ENCODE data around the gene ABLIM1.

Gene ABLIM1

GRCh38 chr10:114515298-114515914 lies 142.7 kb downstream of the ABLIM1 start:
- no peak for DNase-seq

- no peak for DNase-seq
These were observed 144.7 kb downstream of the ABLIM1 start for GRCh38 chr10:114513381-114513792.

- DNase-seq = no peak
These were observed 146.2 kb downstream of the ABLIM1 start for GRCh38 chr10:114511881-114512280.

DNA sequence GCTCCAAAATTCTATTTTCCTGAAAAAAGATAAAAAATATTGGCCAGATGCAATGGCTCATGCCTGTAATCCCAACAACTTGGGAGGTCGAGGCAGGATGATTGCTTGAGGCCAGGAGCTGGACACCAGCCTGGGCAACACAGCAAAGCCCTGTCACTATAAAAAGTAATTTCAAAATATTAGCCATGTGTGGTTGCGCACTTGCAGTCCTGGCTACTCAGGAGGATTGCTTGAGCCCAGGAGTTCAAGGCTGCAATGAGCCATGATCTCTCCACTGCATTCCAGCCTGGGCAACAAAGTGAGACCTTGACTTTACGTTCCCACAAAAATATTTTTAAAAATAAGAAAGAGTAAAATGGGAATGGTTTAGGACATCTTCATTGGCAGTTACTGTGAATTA lies 149.7 kb downstream of the ABLIM1 start:
- DNase-seq = no peak

- DNase-seq = no peak
These were observed 150.6 kb downstream of the ABLIM1 start for GRCh38 chr10:114507449-114507848.

DNA sequence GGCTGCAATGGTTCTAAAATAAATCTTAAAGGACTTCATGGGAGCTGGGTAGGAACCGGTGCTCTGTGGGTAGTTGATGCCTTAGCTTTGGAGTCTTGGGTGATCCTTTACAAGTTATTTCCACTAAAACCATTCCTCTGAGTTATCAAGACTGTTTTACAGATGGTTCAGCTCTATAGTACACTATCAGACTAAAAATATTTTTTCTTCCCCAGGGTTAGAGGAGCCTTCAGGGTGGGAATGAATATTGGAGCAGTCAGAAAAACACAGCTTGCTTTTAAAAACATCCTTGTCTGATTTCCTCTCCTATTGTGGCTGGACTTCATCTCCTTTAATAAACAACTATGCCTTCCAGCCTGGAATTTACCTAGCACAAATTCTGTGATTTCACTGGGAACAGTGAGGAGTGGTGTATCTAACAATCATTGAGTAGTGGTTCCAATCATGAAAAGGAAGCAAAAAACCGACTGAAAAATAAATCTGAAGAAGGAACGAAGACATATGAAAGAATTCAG lies 151.1 kb downstream of the ABLIM1 start:
- no peak for DNase-seq

DNA sequence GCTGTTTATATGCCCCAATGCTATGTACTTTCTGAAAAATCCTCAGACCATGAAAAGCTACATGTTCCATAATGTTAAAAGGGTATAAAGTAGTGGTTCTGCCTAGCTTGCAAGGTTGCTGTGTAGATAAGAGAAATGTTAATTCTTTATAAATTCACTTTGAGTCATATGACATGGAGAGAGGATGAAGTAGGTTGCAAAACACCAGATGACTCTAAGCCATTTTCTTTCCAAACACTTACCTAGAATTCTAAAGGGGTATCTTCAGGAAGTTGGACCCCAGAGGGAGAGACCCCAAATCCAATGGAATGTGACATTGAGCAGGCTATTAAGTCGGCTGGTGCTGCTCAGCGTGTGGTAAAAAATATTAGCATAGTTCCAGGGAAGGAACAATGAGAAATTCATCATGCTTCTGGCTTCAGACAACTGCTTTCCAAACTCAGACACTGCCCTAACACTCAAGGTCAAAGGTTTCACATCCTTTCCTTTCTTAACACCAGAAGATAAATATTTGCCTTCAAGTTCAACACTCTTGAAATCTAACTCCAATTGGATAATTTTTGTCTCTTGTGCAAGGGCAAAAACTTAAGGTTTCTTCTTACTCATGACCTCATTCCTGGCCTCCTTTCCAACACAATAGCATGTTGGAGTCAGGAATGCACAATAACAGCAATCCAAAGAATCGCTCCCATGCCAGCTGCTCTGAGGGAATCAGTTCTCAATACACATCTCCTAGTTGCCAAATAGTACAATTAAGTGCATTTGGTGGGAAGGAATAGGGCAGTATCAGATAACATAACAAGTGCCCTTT lies 153.1 kb downstream of the ABLIM1 start:
- DNase-seq = no peak

DNA sequence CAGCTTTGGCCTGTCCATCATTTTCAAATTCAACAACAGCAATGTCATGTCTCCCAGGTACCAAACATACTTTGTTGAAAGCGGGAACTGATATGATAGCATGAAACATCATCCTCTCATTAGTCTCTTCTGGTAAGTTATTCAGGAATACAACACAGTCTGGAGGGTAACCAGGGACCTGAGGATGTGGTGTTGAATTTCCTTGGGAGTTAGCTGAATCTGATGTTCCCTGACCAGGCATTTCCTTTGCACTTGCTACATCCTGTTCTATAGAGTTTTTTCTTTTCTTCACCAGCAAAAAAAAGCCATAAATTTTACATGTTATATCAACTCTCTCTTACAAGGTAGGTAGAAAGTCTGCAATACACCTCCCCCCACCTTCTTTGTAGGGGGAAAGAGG lies 156.0 kb downstream of the ABLIM1 start:
- DNase-seq = no peak

- DNase-seq = no peak
These were observed 156.4 kb downstream of the ABLIM1 start for GRCh38 chr10:114501650-114502049.

DNA sequence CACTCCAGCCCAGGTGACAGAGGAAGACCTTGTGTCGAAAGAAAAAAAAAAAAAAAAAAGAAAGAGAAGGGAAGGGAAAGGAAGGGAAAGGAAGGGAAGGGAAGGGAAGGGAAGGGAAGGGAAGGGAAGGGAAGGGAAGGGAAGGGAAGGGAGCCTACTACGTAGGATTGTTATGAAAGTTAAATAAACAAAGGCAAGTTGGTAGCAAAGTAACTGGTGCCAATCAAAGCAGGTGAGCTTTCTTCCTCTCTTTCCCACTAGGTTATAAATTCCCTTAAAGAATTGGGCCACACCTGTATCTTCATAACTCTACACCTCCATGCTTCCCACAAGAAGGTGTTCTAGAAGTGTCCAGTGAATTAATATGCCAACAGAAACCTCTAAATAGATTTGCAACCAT lies 157.4 kb downstream of the ABLIM1 start:
- no peak for DNase-seq

GRCh38 chr10:114499630-114500190 lies 158.4 kb downstream of the ABLIM1 start:
- peak; percentile 75 for DNase-seq

DNA sequence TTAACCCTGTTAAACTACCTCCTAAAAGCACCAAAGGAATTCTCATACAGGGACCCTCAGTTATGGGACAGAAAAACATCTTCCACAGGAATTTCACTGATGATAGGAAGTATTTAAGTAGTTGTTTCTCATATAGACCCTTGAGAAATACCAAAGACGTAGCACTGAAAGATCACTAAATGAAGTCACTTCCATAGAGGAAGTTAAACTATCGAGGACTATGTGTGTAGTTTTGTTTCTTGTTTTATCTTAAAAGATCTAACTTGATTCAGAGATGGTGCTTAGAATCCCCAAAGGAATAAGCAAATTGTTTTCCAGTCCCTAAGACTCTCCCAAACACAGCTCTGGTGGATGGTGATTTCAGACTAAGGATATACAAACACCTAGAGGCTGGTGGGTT lies 159.0 kb downstream of the ABLIM1 start:
- peak; percentile 35 for DNase-seq

- DNase-seq = peak; percentile 54
These were observed 159.5 kb downstream of the ABLIM1 start for GRCh38 chr10:114498413-114499111.

DNA sequence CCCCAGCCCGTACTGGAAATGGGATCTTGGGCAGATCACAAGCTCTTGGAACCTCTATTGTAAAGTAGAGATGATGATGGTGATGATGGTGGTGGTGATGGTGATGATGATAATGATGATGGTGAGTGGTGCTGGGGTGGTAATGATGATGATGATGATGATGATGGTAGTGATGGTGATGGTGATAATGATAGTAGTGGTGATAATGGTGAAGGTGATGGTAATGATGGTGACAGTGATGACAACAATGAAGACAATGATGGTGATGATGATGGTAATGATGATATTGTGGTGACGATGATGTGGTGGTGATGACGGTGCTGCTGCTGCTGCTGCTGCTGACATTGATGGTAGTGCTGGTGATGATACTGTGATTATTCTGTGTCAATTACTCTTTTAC lies 162.8 kb downstream of the ABLIM1 start:
- no peak for DNase-seq

GRCh38 chr10:114492351-114493037 lies 165.6 kb downstream of the ABLIM1 start:
- DNase-seq = peak; percentile 38

DNA sequence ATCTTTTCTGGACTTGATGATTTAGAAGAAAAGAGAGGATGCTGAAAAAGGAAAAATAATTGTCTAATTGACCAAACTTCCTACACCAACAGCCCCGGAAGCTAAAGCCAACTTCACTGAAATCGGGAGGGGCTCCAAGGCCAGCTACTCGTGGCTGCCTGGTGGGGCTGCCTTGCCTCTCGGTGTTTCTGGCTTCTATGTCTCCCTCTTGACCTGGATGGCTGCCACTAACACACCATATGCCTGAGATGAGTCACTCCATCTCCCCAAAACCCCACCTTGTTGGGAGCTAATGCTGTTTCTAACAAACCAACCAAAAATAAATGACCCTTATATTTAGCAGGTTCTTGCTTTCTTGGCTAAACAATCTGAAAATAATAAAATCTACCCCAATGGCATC lies 166.1 kb downstream of the ABLIM1 start:
- no peak for DNase-seq

- no peak for DNase-seq
These were observed 166.7 kb downstream of the ABLIM1 start for GRCh38 chr10:114491419-114491818.

DNA sequence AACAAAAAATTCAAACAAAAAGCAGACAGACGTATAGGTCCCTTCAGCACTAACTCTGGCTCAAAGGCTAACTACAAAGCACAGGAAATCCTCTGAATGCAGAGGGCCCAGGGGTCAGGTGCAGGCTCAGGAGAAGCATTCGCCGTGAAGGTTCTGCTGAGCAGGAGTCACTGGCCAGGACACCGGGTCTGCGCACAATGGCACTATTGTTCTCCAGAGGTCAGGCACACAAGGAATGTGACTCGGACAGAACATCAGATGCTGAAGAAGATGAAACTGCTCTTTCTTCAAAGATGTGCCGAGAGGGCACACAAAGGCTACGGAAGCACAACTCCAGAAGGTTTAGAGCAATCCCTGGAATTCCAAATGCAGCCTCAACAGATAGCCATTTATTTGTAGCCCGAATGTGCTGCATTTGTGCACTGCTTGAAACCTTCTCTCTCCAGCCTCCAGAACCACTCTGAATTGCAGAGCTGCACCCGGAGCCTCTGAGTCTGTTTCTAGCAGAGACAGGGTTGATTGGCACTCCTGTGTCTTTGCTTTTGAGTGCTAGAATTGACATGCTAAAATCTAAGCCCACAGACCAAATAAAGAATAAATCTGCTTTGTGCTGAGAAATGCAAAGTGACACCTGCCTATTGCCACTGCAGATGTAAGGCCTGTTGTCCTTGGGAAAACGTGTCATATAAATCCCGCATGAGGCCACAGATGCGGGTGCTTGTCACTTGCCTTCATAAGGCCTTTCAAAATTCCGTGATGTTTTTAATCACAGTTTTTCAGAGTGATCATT lies 168.4 kb downstream of the ABLIM1 start:
- DNase-seq = no peak

DNA sequence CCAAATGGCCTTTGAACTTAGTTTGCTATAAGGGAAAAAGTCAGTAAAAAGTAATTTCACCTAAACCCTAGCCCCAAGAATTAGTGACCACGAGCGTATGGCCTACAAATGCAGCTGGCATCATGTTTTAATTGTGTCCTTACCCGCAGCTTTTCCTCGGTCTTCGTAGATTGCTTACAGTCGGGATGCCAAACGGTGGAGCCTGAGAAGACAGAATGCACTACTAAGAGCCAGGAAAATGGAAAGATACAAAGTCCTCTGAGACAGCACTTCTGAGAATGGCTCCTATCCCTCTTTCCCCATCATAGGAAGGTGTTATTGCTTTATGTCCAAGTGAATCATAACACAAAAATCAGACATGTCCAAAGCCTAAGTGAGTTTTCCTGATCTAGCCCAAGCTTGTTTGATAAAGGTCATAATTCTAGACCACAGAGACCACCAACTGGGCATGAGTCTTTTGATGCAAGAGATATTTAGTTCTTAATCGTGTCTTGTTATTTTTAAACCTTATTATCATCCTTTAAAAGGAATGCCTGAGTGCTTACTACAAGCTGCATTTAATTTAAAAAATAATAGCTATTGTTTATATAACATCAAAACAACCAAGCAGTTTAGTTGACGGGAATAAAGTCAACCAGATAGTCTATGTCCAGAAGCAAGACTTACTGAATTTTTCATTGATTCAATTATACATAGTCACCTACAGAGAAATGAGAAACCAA lies 170.1 kb downstream of the ABLIM1 start:
- DNase-seq = no peak

GRCh38 chr10:114486938-114487814 lies 170.9 kb downstream of the ABLIM1 start:
- no peak for DNase-seq
